NCI-H1092 (cell line): ENCODE data around the gene HSPA12A.

ENCODE experiments used
- DNase-seq: peaks from one replicate; lab custom pipeline; 2025; lab: John Stamatoyannopoulos, UW

Gene HSPA12A

DNA sequence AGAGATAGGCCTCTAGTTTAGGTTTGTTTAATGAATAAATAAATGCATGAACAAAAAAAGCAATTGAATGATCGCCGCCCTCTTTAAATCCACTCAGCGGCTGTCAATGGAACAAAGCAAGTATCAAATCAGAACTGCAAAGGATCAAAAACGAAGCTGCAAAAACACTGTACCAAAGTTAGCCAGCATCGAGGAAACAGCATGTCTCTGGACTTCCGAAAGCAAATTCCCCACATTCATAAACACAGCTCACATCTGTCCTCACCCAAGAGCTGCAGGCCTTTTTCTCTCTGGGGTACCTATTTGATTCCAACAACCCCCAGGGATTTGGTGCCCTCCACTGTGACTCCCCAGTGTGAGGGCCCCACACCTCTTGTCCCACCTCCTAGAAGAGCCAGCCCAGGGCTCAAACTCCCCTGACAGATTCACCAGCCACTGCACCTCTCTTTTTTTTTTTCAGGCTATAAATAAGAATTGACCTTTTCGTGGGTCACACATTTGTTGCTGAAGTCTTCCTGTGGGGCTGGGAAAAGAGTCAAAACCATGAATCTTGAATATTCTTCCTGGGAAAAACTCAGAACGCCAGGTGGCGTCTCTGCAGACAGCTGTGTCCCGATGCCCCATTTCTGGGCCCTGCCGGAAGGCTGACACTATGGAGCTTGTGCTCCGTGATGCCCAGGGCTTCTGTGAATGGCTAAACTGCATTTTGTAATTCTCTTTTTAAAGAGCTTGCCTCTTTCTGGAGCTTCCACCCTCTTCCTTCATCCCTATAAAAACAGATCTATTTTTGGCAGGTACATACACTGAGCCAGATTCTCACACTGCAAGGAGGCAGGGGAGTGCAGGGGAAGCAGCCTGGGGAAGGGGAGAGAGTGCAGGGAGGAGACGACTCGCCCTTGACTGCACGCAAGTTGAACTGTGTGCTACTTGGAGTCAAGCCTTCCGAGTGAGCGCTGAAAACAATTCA is 51.7 kb downstream of the HSPA12A start:
- no peak for DNase-seq

DNA sequence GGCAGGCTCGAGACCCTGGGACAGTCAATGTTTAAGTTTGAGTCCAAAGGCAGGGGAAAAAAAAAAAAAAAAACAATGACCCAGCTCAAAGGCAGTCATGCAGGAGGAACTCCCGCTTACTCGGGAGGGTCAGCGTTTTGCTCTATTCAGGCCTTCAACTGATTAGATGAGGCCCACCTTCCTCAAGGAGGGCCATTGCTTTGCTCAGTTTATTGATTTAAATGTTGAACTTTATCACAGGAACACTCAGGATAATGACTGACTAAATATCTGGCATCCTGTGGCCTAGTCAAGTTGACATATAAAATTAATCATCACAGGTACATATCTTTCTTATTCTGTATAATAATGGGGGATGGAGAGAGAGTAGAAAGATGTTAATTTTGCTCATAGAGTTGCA is 52.6 kb downstream of the HSPA12A start:
- no peak for DNase-seq

DNA sequence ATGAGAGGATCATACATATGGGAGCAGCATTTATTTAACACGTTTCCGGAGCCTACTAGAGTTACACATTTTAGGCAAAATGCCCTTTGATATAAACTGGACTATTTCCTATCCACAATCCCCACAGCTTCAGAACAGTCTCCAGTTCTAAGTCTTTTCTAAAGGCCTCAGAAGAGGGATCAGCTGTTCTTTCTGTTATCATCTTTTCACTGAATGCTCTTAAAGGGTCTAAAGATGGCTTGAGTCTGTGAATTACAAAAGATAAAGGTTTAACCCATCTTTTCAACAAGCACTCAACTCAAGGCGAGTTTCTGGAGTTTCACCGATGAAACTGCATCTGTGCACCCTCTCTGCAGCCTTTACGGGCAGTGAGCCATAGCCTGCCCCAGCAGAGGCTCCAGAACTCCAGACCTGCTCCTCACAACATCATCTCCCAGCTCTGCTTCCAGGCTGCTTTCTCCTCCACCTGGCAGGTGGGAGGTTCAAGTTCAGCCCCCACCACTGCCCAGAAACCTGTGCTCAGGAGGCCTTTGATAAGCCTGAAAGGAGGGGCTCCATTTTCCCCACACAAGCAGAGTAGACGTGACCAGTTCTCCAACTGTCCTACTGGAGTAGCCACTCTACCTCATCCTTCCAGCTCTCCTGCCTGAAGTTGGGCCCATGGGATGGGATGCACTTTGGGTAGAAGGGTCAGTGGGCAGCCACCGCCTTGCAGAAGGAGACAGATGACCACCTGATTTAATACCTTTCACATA is 53.4 kb downstream of the HSPA12A start:
- no peak for DNase-seq

DNA sequence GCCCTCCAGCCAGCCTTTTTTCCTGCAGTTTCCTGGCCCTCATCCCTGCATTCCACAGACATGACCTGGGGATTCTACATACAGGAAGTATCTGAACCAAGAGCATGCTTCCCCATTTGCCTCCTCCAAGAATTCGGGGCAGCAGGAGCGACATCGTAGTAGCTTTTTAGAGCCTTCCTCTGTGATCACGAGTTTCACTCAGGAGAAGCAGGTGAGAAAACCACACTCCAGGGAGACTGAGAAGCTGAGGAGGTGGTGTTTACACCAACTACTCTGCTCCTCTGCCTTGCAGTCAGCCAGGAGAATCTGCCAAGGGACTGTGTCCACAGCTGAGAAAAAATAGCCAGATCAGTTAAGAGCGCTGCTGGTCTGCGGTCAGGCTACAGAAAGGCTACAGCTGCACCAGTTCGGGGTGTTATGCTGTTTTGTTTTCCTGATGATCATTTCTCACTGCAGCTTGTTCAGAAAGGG is 54.1 kb downstream of the HSPA12A start:
- DNase-seq = no peak

DNA sequence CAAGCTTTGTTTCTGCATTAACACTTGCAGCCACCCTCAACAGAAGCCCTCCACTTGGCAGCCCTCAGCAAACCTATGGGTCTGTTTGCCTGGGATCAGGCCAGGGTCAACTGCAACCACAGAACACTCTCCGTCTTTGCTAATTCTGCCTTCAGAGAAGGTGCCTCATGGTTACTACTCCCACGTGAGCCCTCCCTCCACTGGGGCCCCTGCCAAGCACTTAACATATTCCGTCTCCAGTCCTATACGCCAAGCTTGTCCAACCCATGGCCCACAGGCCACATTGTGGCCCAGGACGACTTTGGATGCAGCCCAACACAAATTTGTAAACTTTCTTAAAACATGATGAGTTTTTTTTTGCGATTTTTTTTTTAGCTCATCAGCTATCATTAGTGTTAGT is 54.7 kb downstream of the HSPA12A start:
- DNase-seq = no peak

DNA sequence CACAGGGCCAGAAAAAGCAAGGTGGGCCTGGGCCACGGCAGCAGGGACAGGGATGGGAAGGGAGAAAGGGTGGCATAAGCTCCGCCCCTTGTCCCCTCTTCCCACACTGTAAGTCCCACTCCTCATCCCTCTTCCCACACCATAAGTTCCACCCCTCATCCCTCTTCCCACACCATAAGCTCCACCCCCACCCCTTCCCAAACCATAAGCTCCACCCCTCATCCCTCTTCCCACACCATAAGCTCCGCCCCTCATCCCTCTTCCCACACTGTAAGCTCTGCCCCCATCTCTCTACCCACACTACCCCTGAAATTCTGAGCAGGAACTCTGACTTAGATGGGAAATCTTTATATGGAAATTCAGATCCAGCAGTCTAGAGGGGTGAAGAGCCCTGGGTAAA is 55.7 kb downstream of the HSPA12A start:
- DNase-seq = no peak

DNA sequence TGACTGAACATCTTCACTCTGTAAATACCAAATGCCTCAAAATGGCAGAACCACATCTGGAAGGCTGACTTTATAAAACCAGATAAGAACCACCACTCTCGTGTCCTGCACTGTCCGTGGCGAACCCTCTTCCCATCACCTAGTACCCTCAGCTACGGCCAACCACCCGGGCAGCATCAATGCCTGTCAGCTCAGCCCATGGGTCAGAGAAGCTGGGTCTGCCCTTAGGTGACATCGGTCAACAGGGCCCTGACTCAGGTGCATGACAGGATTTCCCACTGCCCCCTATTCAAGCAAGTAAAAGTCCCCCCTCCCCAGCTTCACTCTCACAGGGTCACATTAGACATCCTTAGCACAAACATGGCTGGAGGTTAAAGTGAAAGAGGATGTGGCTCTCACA is 56.6 kb downstream of the HSPA12A start:
- no peak for DNase-seq

DNA sequence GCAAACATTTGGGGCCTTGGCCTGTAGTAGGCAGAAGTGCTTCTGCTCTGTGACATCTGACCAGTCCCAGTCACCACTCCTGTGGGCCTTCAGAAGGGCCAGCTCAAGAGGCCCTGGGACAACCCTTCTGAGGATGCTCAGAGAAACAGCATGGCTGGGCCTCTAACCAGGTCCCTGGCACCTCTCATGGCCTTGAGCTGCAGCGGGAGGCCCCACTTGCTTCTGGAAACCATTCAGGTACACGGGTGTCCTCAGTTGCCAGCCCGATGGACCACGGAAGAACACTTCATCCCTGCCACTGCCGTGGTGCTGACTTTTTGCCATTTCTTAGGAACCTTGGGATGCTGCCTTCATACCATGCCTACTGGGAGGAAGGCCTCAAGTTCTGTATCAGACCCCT is 57.6 kb downstream of the HSPA12A start:
- no peak for DNase-seq

DNA sequence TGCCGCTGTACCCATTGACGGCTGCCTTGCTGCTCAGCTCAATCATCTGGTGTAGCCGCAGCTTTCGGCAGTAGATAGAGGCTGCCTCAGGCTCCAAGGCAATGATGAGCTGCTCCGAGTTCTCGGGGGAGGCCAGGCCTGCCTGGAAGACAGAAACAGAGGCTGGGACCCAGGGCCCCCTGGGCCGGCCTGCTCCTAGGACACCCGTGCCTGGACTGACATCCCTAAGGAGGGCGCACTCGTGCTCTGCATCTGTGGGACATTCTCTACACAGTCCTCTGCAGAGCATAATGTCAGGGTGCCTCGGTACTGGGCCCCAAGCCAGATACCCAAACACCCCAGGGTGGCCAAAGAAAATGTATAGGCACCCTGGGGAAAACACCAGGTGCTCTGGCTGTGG is 58.5 kb downstream of the HSPA12A start:
- no peak for DNase-seq

DNA sequence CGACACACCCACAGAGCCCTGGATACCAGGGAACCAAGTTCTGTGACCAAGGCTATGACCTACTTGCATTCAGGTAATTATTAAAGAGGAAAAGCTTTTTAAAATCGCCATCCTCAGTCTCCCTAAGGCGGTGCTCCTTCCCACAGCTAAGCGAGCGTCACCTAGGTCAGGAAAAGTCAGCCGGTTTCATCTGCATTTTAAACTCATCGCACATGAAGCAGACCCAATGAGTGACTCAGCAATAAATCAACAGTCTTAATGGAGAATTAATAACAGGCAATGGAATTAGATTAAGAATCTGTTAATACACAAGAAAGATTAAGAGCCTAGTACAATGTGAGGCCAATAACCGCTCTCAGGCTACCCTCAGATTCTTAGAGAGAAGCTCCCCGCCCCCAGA is 59.2 kb downstream of the HSPA12A start:
- DNase-seq = no peak

DNA sequence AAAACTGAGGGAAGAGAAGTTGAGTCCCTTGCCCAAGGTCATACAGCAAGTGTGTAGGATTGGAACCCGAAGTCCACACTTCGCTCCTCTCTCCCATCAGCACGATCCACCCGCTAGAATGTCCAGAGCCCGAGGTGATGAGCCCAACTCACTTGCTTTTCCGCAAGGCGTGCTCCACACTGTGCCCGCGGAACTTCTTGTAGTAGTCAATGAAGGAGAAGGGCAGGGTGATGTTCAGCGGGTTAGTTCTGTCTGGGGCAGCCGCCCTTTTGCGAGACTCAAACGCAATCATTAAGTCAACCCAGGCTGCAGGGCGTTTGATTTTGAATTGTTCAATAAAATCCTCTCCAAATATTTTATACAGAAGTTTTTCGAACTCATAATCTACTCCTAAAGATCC is 63.0 kb downstream of the HSPA12A start:
- no peak for DNase-seq

DNA sequence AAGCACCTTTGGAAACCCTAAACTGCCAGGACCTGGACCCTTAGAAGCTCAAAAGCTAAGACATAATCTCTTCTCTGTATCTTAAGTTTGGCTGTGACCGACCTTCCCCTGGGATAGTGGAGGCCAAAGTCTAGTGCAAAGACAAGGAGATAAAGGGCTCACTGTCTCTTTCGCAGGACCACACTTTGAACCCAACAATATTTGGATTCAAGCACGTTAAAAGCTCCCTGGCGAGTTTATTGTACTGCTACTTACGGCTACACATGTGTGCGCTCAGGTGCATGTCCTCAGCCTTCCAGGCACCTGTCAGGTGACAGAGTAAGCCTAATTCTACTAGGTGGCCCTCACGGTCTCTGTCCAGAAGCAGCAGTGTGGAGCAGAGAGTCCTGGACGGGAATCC is 65.7 kb downstream of the HSPA12A start:
- DNase-seq = no peak

DNA sequence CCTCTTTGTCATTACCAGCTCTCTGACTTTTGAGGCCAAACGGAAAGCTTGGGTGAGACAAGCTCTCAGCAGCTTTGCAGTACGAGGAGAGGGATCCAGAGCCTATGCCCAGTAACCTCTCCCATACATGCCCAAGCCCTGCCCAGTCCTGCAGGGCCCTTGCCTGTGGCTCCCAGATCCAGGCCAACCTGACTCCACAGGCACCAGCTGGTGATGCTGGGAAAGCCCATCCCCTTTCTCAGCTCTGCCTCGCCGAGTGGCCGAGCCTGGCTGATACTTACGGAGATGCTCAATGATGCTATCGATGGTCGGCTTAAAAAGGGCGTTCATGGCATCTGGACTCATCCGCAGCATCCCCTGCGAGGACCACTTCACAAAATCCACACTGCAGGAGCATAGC is 66.2 kb downstream of the HSPA12A start:
- no peak for DNase-seq

DNA sequence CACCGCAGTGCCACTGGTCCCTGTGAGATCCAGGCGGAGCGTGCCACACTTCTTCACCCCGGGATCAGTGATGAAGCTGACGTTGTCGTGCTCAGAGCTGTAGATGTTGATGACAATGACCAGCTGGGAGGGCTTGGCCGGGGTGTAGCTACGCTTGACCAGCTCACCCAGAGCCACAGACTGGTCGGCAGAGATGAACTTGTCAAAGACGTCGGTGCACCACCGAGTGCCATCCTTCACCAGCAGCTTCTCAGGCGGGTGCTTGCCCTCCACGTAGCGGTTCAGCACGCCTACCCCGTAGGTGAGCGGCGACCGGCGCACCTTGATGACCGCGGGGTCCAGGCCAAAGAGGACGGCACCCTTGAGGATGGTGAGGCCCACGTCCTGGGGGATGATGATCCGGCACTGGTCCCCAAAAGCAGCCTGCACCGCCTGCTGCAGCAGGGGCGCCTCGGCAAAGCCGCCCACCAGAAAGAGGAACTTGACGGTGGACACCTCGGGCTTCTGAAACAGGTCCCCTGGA is 67.4 kb downstream of the HSPA12A start:
- no peak for DNase-seq

DNA sequence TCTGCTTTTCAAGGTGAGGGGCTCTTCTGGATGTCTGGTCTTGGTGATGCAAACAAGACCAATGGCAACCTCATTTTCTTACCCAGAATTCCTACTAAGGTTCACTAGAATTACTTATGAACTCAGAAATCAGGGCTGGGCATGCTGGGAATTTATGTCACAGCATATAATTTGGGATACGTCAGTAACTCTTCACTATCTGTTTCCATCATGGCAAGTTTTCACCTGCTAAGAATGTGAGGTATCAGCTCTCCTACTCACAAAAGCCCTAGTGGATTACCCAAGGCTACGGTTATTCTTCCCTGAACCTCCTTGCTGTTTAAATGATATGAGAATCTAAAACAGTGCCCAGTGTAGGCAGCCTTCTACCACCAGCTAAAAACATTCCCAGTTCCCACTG is 68.5 kb downstream of the HSPA12A start:
- DNase-seq = no peak

DNA sequence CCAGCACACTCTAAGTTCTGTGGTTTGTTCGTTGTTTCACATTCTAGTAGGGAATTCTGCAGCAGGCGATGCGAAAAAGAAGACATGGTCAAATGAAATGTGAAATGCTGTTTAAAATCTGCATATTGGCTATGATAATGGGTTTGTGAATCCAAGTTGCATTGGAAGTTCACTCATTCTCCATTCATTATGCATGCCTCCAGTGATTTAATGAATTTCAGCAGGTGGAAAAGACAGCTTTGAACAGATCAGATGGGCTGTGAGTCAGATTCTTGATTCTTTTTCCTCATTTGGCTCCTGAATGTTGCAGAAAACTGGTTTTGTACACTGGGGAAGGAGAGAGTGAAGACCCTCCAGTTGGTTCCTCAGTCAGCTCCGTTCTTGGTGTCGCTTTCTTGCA is 69.5 kb downstream of the HSPA12A start:
- no peak for DNase-seq

DNA sequence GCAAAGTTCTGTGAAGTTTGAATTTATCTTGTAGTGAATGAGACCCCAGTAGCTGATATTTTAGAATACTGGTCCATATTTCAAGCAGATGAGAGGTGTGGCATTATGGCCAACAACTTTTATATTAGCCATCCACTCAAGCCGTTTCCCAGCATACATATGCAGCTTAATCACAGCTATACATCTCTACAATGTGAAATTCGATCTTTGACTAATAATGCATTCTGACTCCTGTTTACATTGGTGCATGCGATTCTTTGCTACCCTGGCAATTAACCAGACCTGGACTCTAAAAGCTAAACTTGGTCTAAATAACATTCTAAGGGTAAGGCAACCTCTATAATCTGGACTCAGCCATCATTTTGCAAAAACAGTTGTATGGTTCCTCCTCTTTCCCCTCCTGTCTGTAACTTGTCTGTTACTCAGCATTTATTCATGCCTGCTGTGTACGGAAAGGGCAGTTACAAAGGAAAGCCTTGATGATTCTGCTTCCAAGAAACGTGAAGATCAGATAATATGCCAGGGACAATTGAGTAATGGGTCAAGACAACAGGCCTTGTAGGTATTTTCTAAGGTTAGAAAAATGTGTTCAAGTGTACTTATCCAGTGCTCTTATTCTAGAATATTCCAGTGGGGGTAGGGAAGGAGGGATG is 71.0 kb downstream of the HSPA12A start:
- DNase-seq = no peak

DNA sequence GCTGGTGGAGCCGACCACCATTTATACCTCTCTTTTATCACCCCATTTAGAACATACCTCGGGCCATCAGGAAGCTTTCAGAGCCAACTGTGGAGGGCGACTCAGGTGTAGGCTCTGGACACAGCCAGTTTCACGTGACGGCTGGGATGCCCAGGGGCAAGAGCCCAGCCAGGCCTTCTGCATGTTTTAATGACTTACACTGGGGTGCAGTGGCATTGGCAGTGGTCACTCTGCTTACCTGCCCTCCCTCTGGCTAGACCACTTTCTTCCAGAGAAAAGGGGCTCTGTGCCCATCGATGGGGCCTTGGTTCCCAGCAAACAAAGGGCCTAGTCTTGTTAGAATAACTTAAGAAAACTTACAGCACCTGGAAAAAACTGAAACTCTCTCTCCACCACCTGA is 71.7 kb downstream of the HSPA12A start:
- DNase-seq = no peak

DNA sequence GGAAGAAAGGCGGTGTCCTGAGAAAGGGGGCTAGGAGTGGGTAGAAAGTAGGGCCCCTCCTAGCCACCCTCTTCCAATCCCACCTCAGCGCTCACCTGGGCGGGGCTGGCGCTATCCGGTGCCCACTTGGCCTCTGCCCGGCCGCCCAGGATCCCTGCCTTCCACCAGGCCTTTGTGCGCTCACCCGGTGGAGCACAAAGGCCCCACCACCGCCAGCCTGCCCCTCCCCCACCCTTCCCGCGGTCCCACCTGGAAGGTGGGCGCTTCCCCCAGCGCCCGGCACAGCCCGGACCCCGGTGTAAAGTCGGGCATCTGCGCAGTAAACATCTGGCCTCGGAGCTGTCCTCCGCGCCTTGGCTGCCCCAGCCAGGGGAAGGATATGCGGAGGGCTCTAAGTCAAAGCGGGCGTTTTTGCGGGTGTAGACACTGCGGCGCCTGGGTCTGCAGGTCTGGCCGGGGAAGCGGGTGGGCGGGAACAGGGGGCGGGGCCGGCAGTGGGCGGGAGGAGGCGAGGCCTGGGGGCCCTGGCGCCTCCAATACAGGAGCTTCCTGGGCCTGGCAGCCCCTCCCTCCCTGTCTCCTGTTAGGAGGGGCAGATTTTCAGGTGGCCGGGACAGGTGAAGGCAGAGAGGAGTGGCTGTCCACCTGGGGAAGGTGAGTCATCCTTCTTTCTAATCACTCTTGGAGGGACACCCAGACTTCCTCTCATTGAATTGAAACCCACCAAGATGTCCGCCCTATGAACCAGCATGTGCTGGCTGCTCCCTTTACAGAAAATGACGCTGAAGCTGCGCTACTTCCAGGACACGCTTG is 72.3 kb downstream of the HSPA12A start:
- DNase-seq = no peak

DNA sequence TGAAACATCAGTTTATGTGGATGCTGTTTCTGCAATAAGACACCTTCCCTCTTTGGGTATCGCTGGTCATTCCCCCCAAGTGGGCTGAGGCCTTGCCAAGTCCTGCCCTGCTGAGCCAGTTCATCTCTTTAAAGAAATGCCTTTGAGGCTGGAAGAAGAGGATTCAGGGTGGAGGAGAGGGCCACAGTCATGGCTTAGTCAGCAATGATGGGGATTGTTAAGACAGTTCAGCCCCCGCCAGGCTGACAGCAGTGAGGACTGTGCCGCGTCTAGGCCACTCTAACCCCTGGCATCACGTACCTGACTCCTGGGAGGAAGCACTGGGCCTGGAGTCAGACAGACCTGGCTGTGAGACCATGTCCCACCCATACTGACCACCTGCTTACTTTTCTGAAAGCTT is 73.3 kb downstream of the HSPA12A start:
- DNase-seq = no peak

DNA sequence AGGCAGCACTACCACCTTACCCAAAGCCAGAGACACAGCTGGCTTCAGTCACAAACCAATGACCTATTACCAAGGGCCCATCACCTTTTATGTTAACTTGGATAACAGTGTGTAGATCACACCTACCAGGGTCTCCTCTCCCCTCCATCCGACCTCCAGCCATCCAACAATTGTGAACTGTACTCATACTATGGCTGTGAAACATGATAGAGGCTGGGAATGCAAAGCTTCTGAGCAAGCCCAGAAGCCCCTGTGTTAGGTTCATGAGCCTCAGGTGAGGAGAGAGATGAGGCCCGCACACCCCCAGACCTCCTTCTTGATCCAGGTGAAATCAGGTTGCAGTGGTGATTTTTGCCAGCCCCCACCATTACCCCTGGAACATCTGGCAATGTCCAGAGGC is 73.9 kb downstream of the HSPA12A start:
- no peak for DNase-seq

DNA sequence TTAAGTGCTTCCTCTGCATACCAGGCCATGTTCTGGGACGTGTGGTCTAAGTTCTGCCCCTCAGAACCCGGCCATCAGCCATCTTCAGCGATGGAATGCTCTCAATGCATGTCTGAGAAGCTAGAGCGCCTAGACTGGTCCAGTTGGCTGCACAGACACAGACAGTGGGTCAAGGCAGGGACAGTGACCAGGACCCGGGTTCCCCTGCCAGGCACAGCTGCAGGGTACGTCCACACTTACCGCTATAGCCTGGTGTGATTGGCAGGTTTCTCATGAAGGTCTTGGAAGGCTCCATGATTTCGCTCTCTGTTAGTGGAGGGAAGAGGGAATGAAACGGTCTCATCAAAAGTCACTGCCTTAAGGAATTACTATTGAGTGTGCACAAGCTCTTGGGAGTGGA is 74.3 kb downstream of the HSPA12A start:
- no peak for DNase-seq
